COLO829 (cell line): ENCODE measurements around the gene DGLUCY.
"Not testable (repeated sequence)": the region's sequence is repeated elsewhere in the genome, so short reads cannot be mapped to it uniquely, and the experiment has no call there.

Experiments used
- DNase-seq: peaks from one replicate; pipeline ENCODE4 v3.0.0; 2012; ENCODE audit warnings: low spot score

Gene DGLUCY

GRCh38 chr14:91233936-91234790 is 120.3 kb downstream of the DGLUCY start:
- DNase-seq = no peak

DNA sequence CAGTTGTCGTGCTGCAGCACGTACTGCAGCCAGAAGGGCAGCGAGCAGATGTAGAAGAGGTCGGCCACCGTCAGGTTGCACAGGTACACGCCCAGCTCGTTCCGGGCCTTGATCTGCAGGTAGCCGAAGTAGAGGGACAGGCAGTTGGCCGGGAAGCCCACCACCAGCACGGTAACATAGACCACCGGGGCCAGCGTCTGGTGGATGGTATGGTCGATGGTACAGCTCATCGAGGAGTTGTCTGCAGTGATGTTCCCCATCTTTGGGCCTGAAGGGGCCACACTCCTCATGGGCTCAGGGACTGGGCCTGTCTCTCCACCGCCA is 120.9 kb downstream of the DGLUCY start:
- no peak for DNase-seq

DNA sequence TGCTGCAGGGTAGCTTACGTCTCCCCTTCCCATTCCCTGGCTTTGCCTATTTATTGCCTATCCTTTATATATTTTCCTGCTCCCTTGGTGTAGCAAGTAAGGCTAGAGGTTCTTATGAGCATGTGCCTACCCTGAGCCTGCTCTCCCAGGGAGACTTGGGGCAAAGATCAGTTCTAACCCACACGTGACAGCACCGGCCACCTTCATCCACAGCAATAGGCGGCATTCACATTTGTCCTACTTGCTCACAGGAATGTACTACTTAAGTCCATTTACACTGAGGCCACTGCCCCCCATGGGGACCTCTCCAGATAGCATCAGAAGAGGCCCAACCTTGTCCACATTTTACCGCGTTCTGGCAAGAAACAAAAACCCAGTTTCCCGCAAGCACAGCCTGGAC is 122.0 kb downstream of the DGLUCY start:
- no peak for DNase-seq

- no peak for DNase-seq
These were observed 123.3 kb downstream of the DGLUCY start for GRCh38 chr14:91237219-91237618.

DNA sequence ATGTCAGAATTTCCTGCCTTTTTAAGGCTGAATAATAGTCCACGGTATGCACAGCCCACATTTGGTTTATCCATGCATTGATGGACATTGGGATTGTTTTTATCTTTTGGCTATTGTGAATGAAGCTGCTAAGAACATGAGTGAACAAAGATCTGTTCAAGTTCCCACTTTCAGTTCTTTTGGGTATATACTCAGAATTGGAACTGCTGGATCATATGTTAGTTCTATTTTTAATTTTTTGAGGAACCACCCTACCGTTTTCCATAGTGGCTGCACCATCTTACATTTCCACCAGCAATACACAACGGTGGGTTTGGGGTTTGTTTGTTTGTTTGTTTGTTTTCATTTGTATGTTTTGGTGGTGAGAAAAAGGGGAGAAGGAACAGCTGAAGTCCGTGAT is 124.2 kb downstream of the DGLUCY start:
- DNase-seq = no peak

- DNase-seq = no peak
These were observed 124.8 kb downstream of the DGLUCY start for GRCh38 chr14:91238661-91239060.

GRCh38 chr14:91241863-91242262 is 128.0 kb downstream of the DGLUCY start:
- DNase-seq = no peak

GRCh38 chr14:91242635-91243034 is 128.8 kb downstream of the DGLUCY start:
- DNase-seq = no peak

DNA sequence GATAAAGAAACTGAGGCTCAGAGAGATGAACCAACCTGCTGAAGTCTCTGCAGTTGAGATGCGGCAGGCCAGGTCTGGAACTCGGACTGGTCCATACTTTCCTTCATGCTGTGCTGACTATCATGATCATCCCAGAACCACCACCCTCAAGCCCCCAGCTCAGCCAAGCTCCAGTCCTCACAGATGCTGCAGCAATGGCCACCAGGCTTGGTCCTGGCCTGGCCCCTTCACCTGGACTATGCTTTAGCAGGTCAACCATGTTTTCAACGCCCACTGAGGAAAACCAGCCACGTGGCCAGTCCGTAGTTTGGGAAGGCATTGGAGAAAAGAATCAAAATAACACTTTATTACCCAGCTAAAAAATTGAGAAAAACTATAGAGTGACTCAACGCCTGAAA is 129.2 kb downstream of the DGLUCY start:
- no peak for DNase-seq

GRCh38 chr14:91244501-91244901 is 130.6 kb downstream of the DGLUCY start, which contains the start of gene GPR68:
GPR68 (minus strand) TSS chr14:91244704; CDS start chr14:91235050, 9,654 bp downstream.
- DNase-seq = no peak

DNA sequence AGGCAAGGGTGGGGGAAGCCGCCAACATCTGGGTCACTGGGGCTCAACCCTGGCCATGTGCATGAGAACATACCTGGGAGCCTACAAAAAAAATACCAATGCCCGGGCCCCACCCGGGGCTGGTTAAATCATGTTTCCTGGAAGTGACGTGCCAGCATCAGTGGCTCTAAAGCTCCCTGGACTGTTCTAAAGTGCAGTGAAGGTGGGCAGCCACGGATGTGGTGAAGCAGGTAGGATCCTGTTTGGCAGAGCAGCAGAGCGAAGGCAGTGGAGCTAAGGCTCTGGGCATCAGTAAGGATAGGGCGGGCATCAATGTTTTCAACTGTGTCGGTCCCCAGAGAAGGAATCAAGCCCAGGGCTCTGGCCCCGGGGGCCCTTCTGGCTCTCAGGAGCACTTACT is 131.2 kb downstream of the DGLUCY start:
- no peak for DNase-seq

DNA sequence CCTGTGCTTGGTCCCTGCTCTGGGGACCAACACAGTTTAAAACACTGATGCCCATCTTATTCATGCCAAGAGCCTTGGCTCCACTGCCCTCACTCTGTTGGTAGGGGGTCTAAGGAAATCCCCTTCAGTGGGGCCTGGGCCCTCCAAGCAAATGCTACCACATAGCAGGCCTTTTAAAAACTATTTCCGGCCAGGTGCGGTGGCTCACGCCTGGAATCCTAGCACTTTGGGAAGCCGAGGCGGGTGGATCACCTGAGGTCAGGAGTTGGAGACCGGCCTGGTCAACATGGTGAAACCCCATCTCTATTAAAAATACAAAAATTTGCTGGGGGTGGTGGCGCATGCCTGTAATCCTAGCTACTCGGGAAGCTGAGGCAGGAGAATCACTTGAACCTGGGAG is 131.7 kb downstream of the DGLUCY start:
- DNase-seq = not testable (repeated sequence)

DNA sequence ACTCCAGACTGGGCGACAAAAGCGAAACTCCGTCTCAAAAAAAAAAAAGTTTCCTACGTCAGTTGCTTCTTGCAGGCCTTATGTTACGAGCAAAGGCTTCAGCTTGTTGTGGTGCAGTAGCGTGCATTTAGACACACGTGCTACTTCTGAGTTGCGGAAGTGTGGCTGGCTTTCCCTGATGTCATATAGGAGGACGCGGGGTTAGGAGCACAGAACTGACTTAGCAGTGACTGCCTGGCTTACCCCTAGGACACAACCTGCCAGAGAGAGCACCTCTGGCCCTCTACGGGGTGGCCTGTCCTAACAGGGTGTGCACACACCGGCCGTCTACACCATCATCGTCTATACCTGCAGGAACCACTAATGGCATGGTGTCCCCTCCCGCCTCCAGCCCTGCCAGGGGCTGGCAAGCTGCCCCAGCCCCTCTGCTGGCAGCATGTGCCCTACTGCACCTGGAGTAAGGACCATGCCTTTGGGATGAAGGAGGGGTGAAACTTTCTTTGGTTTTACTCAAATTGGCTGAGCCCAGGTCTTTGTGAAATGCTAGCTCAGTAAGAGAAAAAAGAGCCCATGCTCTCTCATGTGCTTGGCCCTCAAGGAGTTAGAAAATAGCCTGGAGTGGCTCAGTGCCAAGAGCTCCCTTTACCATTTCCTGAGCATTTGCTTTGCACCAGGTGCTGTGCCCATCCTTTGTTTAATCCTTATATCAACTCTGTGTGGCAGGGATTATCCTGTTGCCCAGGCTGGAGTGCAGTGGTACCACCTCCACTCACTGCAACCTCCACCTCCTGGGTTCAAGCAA is 132.4 kb downstream of the DGLUCY start:
- no peak for DNase-seq

DNA sequence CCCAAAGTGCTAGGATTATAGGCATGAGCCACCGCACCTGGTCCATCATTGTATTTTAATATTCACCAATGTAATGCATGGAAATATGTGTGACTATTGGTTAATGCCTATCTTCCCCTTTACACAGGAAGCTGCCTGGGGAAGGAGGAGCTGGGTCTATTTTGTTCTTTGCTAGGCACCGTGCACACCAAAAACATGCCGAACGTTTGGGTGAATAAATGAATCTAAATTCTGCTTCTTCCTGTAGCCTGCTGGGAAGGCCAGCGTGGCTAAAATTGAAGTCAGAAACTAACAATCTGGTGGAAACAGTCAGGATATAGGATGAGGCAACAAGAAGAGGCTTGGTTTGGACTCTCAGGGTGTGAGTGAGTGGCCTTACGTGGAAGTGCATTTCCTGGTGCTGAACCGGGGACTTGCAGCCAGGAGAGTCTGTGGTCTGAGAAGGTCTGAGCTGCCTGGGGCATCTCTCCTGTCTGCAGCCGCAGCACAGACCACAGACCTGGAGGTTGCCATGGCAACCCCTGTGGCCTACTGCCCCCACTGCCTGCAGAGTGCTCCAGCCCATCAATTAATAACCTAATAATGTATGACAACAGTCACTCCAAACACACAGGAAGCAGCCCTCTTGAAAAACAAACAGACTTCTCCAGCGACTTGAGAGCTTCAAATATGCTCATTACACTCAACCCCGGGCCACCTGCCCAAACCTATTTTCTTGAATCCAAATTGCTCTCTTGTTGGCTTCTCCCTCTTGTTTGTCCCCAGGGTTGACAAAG is 136.2 kb downstream of the DGLUCY start:
- DNase-seq = no peak

- DNase-seq = no peak
These were observed 137.0 kb downstream of the DGLUCY start for GRCh38 chr14:91250912-91251311.

DNA sequence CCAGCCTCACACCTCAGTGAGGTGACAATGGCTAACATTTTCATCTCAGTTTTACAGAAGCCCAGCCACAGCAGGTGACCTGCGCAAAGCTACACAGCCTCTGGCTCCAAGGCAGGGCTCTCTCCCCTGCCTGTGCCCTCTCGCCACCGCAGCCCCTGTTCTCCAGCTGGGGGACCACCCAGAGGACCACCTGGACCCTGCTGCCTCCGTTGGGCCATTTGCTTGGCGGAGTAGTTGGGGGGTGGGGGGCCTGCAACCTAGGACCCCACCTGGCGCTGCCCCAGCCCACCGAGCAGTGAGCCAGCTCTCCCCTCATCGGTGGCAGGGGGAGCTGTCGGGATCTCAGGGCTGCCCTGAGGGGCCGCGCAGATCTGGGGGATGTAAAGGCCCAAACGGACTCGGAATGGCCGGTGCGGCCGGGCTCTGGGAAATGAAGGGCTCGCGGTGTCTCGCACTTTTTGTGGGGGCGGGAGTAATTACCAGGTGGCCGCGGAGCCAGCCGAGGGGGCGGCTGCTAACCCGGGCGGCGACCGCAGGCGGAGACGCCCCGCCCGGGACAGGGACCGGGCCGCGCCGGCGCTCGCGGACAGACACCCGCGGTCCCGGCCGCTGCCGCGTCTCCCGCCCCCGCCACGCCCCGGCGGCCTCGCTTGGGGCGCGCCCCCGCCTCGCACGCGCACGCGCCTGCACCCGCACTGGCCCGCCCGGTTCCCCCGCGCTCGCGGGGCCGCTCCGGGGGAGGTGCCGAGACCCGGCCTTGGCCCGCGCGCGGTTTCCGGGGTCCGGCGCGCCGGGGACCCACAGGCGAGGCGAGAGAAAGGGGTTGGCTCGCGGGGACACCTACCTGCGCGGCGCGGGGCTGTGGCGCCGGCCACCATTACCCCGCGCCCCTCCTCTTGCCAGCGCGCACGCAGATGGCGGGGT is 139.3 kb downstream of the DGLUCY start:
- no peak for DNase-seq

GRCh38 chr14:91253795-91254323 is 140.0 kb downstream of the DGLUCY start:
- DNase-seq = no peak

DNA sequence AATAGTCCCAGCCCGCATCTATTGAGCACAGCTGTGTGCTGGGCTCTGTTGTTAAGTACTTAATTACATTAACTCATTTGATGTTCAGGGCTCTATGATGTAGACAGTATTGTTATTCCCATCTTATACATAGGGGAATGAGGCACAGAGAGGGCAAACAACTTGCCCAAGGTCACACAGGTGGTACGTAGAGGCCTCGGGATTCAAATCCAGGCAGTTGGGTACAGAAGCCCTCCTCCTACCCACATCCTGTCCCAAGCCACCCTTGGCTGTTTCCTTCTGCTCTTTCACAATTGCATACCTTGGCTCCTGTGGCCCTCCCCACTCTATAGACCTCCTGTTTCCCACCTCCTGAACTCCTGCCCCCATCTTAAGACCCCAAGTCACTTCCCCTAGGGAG is 140.6 kb downstream of the DGLUCY start:
- DNase-seq = no peak

DNA sequence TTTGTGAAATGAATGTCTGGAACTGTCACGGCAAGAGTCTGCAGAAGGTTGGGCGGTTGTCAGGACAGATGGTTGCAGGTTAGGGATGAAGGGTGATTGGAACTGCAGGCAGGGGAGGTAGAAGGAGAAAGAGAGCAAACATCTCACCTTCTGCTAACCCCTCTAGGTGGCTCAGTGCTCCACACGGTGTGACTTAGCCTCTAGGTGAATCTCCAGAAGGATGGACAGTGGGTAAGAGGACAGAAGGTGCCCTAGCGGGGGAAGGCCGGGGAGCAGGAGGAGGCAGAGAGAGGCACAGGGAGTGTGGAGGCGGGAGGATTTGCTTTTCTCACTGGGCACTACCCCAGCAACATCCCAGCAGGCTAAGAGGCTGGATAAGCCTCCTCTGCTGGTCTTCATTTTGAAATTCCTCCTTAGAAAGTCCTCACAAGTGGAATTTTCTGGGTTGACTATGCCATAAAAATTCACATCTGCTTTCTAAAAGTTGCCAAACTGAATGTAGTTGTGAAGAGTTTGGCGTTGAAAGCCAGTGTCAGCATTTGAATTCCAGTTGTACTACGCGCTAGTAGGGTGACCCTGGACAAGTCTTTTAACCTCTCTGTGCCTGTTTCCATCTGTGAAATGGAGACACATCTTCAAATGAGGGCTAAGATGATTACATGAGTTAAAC is 141.3 kb downstream of the DGLUCY start:
- no peak for DNase-seq

DNA sequence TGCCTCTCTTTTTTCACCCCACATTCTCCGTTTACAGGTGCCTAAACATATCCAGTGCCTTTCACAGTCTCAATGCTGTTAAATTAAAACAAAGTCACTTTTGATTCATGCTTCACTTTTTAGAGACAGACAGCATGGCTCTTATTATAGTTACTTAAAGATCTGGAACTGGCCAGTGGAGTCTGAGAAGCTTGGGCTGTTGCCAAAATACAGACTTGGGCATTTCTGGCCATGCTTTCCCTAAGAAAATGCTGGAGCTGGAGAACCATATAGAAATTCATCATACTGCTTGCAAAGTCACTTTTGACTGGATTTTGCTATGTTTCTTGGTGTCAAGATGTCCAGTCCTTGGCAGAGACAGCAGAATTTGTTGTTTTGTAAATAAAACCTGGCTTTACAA is 142.8 kb downstream of the DGLUCY start:
- DNase-seq = no peak
